UCSD-AML1 (cell line): ENCODE results near the gene TMEM14C.
"Not testable (repeated sequence)": the region's sequence is repeated elsewhere in the genome, so short reads cannot be mapped to it uniquely, and the experiment has no call there.

Source experiments
- DNase-seq: peaks from one replicate; lab custom pipeline; 2025; ENCODE audit not compliant: unreplicated experiment; lab: John Stamatoyannopoulos, UW

The TMEM14C gene

GRCh38 chr6:10720960-10721849 lies 1.7 kb upstream of the TMEM14C start:
- DNase-seq, result not testable (repeated sequence)

GRCh38 chr6:10721850-10722569 lies 860 bp upstream of the TMEM14C start:
- no peak for DNase-seq

DNA sequence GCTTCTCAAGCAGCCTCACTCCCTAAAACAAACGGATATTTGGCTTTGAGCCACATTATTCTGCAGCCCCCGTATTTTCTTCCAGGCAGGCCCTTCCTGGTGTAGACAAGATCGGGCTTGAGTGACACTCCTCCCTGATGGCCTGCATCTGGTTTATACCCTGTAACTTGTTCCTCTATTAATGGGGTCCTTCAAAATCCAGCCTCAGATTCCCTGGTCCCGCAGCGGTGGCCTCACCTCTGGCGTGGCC lies 375 bp upstream of the TMEM14C start:
- no peak for DNase-seq

GRCh38 chr6:10723567-10723881 lies 654 bp downstream of the TMEM14C start:
- no peak for DNase-seq

DNA sequence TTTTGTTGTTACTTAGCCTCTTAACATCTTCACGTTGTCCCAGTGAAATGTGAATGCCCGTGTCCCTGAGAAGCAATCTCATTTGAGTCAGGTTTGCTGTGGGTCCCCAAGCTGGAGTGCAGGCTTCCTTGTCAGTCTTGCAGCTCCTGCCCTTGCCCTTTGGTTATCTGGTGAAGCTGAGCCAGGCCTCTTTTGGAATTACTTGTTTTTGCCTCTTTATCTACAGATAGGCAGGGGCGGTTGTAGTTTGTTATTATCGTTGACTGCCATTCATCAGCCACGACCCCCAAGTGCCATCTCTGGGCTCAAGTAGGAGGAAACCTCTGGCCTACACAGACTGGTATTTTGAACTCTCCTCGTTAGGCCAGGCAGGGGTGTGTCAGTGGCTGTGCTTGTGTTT lies 2.2 kb downstream of the TMEM14C start:
- DNase-seq, result no peak

- no peak for DNase-seq
Measured at GRCh38 chr6:10725716-10726115, 2.8 kb downstream of the TMEM14C start.

GRCh38 chr6:10730254-10730653 lies 7.4 kb downstream of the TMEM14C start:
- no peak for DNase-seq

- DNase-seq, result no peak
Measured at GRCh38 chr6:10733151-10733715, 10.4 kb downstream of the TMEM14C start.

GRCh38 chr6:10733863-10734262 lies 11.0 kb downstream of the TMEM14C start:
- no peak for DNase-seq

DNA sequence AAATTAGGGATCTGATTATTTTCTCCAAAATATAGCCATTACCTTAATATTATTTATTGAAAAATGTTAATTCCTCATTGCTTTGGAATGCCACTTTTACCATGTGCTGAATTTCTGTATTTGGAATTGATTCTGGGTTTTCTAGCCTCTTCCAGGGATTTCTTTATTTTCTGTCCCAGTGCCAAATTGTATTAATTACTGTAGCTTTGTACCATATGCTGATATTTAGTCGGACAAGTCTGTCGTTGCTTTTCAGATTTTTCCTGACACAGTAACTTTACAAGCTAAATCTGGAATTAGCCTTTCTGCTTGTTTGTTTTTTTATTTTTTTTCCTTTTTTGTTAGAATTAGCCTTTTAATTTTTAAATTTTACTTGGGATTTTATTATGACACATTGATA lies 13.9 kb downstream of the TMEM14C start:
- DNase-seq, result no peak

DNA sequence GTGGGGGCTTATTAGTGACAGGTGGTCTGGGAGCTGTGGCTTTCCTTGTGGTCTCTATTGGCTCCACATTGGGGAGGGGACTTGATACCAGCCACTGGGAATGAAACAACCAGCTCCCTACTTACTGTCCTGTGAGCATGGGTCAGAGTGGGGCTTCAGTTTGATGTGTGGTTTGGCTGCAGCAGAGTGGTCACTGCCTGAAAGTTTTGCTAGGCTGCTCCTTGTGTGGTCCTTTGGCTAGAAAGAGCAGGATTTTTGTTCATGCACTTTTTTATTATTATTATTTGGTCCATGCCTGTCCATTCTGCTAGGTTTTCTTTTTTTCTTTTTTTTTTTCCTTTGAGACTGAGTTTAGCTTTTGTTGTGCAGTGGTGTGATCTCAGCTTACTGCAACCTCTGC lies 17.2 kb downstream of the TMEM14C start:
- DNase-seq, result no peak

- DNase-seq, result not testable (repeated sequence)
Measured at GRCh38 chr6:10741643-10742042, 18.8 kb downstream of the TMEM14C start.

- DNase-seq, result no peak
Measured at GRCh38 chr6:10742251-10742650, 19.4 kb downstream of the TMEM14C start.

GRCh38 chr6:10743515-10743914 lies 20.6 kb downstream of the TMEM14C start:
- no peak for DNase-seq

DNA sequence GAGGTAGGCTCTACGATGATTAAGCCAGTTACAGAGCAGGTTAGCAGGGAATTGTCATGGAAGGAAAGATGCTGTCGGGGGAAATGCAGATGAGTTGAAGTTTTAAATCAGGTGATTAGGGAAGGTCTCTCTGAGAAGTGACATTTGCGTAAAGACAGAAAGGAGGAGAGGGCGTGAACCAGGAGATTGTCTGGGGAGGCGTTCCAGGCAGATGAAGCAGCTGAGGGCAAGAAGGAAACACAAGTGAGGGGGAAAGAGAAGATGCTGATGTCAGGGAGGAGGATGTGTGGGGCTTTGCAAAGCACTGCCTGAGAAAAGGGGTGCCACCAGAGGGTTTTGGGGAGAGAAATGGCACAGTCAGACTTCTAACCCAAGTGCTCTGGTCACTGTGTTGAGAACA lies 22.2 kb downstream of the TMEM14C start:
- DNase-seq, result no peak

DNA sequence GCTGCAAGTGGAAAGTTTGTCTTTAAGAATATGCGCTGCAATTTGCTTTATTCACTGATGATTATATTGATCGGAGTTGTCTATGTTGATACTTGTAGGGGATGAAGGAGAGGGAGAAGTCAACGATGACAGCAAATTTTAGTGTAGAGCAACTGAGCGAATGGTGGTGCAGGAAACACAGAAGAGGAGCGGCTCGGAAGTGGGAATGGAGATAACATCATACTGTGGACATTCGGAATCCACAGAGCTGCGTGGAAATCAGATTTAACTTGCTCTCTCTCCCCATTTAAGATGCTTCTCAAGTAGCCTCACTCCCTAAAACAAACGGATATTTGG lies 24.0 kb downstream of the TMEM14C start:
- DNase-seq, result no peak

DNA sequence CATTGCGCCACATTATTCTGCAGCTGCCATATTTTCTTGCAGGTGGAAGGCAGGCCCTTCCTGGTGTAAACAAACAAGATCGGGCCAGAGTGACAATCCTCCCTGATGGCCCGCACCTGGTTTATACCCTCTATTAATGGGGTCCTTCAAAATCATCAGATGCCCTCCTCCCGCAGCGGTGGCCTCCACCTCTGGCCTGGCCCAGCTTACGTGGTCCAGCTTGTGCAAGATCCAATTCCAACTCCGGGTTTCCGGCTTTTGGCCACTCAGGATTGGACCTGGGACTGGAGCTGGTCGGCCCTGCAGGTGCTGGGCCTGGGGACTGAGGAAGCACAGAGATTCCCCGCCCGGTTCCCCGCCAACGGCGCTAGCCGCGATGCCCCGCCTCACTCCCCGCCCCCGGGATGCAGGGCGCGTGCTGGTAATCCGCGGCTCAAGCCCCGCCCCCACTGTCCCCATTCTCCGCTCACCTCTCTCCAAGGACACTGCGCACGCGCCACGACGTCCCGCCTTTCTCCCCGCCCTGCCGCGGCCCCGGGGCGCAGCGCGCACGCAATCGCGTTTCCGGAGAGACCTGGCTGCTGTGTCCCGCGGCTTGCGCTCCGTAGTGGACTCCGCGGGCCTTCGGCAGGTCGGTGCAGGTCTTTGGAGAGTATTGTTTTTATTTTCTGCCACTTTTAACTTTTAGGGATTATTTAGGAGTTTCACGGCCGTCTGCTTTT lies 24.5 kb downstream of the TMEM14C start, which contains the start of gene TMEM14B:
Gene TMEM14B (plus strand): TSS at position 555 of the 722 bp plus-strand sequence. CDS start 1,441 bp downstream, outside the sequence.
- DNase-seq, result peak; percentile 99

DNA sequence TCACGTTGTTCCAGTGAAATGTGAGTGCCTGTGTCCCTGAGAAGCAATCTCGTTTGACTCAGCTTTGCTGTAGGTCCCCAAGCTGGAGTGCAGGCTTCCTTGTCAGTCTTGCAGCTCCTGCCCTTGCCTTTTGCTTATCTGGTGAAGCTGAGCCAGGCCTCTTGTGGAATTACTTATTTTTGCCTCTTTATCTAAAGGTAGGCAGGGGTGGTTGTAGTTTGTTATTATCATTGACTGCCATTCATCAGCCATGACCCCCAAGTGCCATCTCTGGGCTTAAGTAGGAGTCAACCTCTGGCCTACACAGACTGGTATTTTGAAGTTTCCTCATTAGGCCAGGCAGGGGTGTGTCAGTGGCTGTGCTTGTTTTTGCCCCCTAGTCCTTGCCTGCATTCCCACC lies 26.9 kb downstream of the TMEM14C start:
- no peak for DNase-seq

- DNase-seq, result not testable (repeated sequence)
Measured at GRCh38 chr6:10750568-10750967, 27.7 kb downstream of the TMEM14C start.

- not testable (repeated sequence) for DNase-seq
Measured at GRCh38 chr6:10751757-10752156, 28.9 kb downstream of the TMEM14C start.

DNA sequence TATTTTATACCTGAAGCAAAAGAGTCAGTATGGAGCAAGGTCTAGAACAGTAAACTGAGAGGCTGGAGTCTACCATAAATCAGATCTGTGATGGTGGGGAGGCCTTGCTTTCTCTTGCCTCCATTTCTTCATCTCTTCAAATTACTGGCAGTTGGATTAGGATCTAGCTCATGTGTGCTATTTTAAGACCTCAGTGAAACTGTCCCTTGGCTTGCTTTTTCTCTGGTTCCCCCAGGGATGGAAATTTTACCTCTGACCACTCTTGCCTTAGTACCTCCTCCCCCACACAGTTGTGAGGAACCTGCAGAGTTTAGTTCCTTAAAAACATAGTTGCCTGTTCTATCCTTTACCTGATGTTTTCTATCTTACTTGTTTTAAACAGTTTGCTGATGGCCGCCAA lies 33.2 kb downstream of the TMEM14C start:
- DNase-seq, result no peak
